ENCODE data around the gene IQCK. TPM values are rescaled to one million over a fixed set of nuclear protein-coding genes. Genes with fewer than 3 reads are reported as not detected.
A peak's percentile ranks its signal among the peaks of the same experiment; 100 is the strongest.

The IQCK gene
- total RNA-seq, 2 experiments from 2014 or later, result 3.3 to 4.0 TPM

GRCh38 chr16:19691161-19691711 lies 26.8 kb upstream of the IQCK start:
- DNase-seq, result no peak
- peaks cover 3% of the 10 kb centered on the region for H3K36me3 Mint-ChIP-seq
- no peak overlapping the region for H3K4me3 Mint-ChIP-seq
- H3K9me3 Mint-ChIP-seq, result no peaks in the 10 kb centered on the region
- peaks cover 18% of the 10 kb centered on the region for H3K4me1 Mint-ChIP-seq
- no peaks in the 10 kb centered on the region for H3K27me3 Mint-ChIP-seq
- H3K27ac Mint-ChIP-seq, result no peak overlapping the region

GRCh38 chr16:19694989-19695388 lies 23.1 kb upstream of the IQCK start:
- Mint-ChIP-seq H3K4me1 (peaks cover 31% of the 10 kb centered on the region), H3K36me3 (peaks cover 19% of the 10 kb centered on the region), H3K27me3 (no peaks in the 10 kb centered on the region), H3K4me3 (no peak overlapping the region), H3K9me3 (no peaks in the 10 kb centered on the region), H3K27ac (no peak overlapping the region)
- DNase-seq, result no peak

GRCh38 chr16:19696328-19696727 lies 21.7 kb upstream of the IQCK start:
- H3K4me1 Mint-ChIP-seq, result peaks cover 30% of the 10 kb centered on the region
- no peak overlapping the region for H3K4me3 Mint-ChIP-seq

DNA sequence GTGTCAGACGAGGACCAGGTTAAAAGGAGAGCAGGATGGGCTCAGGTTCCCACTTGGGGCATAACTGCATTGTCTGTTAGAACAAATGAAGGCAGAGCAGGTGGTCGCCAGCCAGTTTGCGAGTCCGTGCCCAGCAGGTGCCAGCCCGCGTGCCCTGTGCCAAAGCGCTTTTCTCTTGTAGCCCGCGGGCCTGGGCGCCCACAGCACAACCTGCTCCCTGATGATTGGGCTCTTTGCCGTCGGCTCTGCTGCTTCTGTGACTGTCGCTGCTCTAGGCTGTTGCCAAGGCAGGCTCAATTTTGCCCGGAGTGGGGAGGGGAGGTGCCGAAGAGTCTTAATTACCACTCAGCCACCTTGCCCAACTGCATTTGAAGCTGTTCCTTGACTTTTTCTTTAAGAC lies 21.1 kb upstream of the IQCK start:
- Mint-ChIP-seq H3K4me1 (peaks cover 30% of the 10 kb centered on the region), H3K4me3 (no peak overlapping the region), H3K36me3 (peaks cover 22% of the 10 kb centered on the region), H3K9me3 (no peaks in the 10 kb centered on the region), H3K27me3 (no peaks in the 10 kb centered on the region), H3K27ac (peak overlapping the region; percentile 42)
- no peak for DNase-seq

More at GRCh38 chr16:19696328-19696727, 21.7 kb upstream of the IQCK start:
- Mint-ChIP-seq H3K27me3 (no peaks in the 10 kb centered on the region), H3K36me3 (peaks cover 19% of the 10 kb centered on the region), H3K27ac (peak overlapping the region; percentile 42), H3K9me3 (no peaks in the 10 kb centered on the region)
- DNase-seq, result peak; percentile 35

- Mint-ChIP-seq H3K27ac (peak overlapping the region; percentile 62), H3K27me3 (no peaks in the 10 kb centered on the region), H3K9me3 (no peaks in the 10 kb centered on the region), H3K4me1 (peaks cover 30% of the 10 kb centered on the region), H3K36me3 (peaks cover 29% of the 10 kb centered on the region), H3K4me3 (no peak overlapping the region)
- DNase-seq, result no peak
Measured at GRCh38 chr16:19697756-19698318, 20.2 kb upstream of the IQCK start.

- no peaks in the 10 kb centered on the region for H3K9me3 Mint-ChIP-seq
- H3K4me1 Mint-ChIP-seq, result peaks cover 30% of the 10 kb centered on the region
- H3K27ac Mint-ChIP-seq, result peak overlapping the region; percentile 62
- peaks cover 35% of the 10 kb centered on the region for H3K36me3 Mint-ChIP-seq
- no peak for DNase-seq
- no peak overlapping the region for H3K4me3 Mint-ChIP-seq
- H3K27me3 Mint-ChIP-seq, result no peaks in the 10 kb centered on the region
Measured at GRCh38 chr16:19698480-19699465, 19.3 kb upstream of the IQCK start.

- Mint-ChIP-seq H3K9me3 (no peaks in the 10 kb centered on the region), H3K27ac (no peak overlapping the region), H3K36me3 (peaks cover 41% of the 10 kb centered on the region), H3K4me3 (no peak overlapping the region), H3K27me3 (no peaks in the 10 kb centered on the region), H3K4me1 (peaks cover 28% of the 10 kb centered on the region)
- DNase-seq, result no peak
Measured at GRCh38 chr16:19699472-19699871, 18.6 kb upstream of the IQCK start.

DNA sequence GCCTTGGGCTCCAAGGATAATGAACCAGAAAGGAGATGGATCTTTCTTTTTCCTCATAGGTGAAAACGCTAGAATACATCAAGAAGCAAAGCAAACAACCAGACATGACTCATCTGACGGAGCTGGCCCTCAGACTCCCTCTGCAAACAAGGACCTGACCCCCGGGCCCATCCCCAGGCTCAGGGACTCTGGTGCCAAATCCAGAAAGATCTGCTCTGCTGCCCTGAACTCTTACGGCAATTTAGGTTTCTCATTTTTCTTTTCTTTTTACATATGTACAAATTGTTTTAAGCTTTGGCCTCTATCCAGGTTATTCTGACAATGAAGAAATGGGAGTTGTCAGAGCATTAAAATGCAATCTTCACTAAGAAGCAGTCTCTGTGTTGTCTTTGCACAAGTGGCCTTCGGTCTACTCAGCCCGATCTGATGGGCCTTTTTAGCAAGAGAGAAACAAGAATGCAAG lies 17.7 kb upstream of the IQCK start:
- Mint-ChIP-seq H3K27ac (no peak overlapping the region), H3K9me3 (no peaks in the 10 kb centered on the region), H3K4me1 (peaks cover 26% of the 10 kb centered on the region), H3K4me3 (no peak overlapping the region), H3K27me3 (no peaks in the 10 kb centered on the region), H3K36me3 (peaks cover 46% of the 10 kb centered on the region)
- DNase-seq, result no peak

DNA sequence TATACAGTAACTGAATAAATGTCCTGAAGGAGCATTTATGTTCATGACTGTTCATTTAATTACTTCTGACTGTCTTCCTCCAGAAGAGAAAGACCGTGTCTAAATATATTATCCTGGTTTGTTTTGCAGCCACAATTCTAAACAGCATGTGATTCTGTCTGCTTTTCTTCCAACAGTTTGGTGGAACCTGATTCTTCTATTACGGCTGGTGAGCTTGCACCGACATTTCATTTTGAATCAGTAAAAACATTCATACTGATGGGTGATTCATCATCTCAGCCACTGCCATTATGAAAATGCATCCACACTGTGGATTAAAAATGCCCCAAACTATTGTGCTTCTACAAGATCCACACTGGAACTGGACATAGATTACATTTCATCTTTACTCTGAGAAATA lies 17.0 kb upstream of the IQCK start:
- Mint-ChIP-seq H3K27me3 (no peaks in the 10 kb centered on the region), H3K4me3 (no peak overlapping the region), H3K27ac (no peak overlapping the region), H3K9me3 (no peaks in the 10 kb centered on the region), H3K36me3 (peaks cover 50% of the 10 kb centered on the region), H3K4me1 (peaks cover 23% of the 10 kb centered on the region)
- DNase-seq, result no peak

DNA sequence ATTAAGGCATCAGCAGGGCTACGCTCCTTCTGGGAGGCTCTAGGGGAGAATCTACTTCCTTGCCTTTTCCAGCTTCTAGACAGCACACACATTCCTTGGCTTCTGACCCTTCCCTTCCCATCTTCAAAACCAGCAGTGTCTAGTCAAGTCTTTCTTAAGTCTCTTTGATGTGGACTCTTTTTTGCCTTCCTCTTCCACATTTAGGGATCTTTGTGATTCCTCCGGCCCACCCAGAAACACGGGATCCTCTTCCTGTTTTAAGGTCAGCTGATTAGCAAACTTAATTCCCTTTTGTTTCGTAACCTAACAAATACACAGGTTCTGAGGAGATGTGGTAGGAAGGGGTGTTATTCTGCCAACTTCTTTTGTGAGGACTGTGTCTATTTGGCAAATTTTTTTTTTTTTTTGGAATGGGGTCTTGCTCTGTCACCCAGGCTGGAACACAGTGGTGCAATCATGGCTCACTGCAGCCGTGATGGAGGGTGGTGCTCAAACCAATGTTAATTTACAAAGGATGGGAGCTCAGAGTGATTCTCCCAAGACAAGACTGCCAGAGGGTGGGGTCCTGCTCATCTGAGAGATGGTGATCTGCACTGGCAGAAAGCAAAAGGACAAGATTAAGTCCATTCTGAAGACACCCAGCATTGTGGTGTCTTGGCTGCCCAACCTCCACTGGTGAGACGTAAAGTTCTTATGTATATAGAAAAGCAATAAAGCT lies 14.7 kb upstream of the IQCK start:
- Mint-ChIP-seq H3K4me3 (no peak overlapping the region), H3K9me3 (no peaks in the 10 kb centered on the region), H3K27me3 (no peaks in the 10 kb centered on the region), H3K4me1 (peaks cover 5% of the 10 kb centered on the region), H3K36me3 (peaks cover 42% of the 10 kb centered on the region), H3K27ac (no peak overlapping the region)
- DNase-seq, result no peak

- no peak overlapping the region for H3K4me3 Mint-ChIP-seq
- no peaks in the 10 kb centered on the region for H3K4me1 Mint-ChIP-seq
- no peaks in the 10 kb centered on the region for H3K9me3 Mint-ChIP-seq
- no peaks in the 10 kb centered on the region for H3K27me3 Mint-ChIP-seq
- no peak overlapping the region for H3K27ac Mint-ChIP-seq
- DNase-seq, result no peak
- peaks cover 41% of the 10 kb centered on the region for H3K36me3 Mint-ChIP-seq
Measured at GRCh38 chr16:19704321-19705145, 13.5 kb upstream of the IQCK start.

GRCh38 chr16:19705146-19705501 lies 12.9 kb upstream of the IQCK start:
- no peaks in the 10 kb centered on the region for H3K4me1 Mint-ChIP-seq
- no peak for DNase-seq
- no peak overlapping the region for H3K27ac Mint-ChIP-seq
- H3K36me3 Mint-ChIP-seq, result peaks cover 46% of the 10 kb centered on the region
- H3K27me3 Mint-ChIP-seq, result no peaks in the 10 kb centered on the region
- no peaks in the 10 kb centered on the region for H3K9me3 Mint-ChIP-seq
- no peak overlapping the region for H3K4me3 Mint-ChIP-seq

DNA sequence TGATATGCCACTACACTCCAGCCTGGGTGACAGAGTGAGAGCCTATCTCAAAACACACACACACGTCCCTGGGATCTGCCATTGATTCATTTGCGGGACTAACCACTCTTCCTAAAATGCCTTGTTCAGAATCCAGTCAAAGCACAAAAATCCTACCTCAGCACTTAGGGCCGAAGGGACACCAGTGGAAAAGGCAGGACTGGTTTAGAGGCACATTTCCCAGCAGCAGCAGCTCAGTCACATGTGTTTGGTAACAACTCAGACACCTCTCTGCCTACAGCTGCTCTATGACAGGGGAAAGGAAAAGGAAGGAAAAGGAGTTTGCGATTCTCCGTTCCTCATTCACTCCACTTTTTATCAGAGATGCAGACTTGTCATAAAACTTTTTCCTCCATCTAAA lies 12.2 kb upstream of the IQCK start:
- Mint-ChIP-seq H3K4me1 (no peaks in the 10 kb centered on the region), H3K27me3 (no peaks in the 10 kb centered on the region), H3K4me3 (no peak overlapping the region), H3K36me3 (peaks cover 46% of the 10 kb centered on the region), H3K27ac (no peak overlapping the region), H3K9me3 (no peaks in the 10 kb centered on the region)
- DNase-seq, result no peak

DNA sequence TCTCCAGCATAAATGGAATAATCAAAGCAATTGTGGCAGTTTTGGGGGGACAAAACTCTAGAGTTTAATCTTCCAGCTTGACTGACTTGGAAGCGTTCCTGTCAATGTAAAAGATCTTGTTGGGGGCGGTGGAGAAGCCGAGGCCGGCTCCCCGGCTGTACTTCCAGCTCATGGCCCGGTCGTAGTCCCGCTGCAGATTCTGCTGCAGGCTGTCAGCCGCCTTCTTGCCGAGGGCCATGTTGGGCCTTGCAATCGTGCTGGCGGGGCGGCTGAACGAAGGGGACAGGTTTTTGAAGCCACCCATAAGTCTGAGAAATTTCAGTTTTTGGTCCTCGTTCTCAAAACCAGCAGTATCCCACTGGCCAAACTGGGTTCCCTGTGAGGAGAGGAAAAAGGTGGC lies 11.2 kb upstream of the IQCK start:
- peaks cover 48% of the 10 kb centered on the region for H3K36me3 Mint-ChIP-seq
- no peak overlapping the region for H3K4me3 Mint-ChIP-seq
- no peak overlapping the region for H3K27ac Mint-ChIP-seq

More for the DNA sequence above, 11.2 kb upstream of the IQCK start:
- Mint-ChIP-seq H3K27me3 (no peaks in the 10 kb centered on the region), H3K9me3 (no peaks in the 10 kb centered on the region), H3K4me1 (peaks cover 2% of the 10 kb centered on the region)
- DNase-seq, result no peak

All from activated naive CD8-positive, alpha-beta T cell treated with anti-CD3 and anti-CD28 coated beads for 36 hours (primary cell).